ENCODE data around the gene DDA1.
A peak's percentile ranks its signal among the peaks of the same experiment; 100 is the strongest.
"Not testable (repeated sequence)": the region's sequence is repeated elsewhere in the genome, so short reads cannot be mapped to it uniquely, and the experiment has no call there.

The DDA1 gene

GRCh38 chr19:17348700-17349099 is 39.3 kb downstream of the DDA1 start:
- peak; percentile 12 for DNase-seq

DNA sequence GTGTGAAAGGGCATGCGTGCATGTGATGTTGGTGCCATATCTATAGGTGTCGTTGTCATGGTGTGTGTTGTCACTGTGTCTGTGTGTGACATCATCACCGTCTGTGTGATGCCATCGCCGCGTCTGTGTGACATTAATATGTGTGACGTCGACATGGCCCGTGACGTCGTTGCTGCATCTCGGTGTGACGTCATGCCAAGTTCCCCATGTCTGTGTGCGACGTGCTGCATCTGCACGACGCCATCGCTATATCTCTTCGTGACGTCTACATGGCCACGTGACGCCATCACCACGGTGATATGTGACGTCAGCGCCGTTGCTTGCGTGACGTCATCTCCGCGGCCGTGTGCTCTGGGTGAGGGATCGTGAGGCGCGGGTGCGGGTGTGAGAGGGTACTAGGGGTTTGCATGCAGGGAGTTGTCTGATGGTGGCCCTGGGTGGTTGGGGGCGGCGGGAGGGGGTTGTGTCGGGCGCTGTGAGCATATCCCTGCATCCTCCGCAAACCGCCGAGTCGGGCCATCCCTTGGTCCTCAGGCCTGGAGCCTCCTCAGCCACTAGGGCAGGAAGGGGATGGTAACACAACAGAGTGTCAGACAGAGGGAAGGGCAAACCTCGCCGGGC is 42.6 kb downstream of the DDA1 start:
- DNase-seq: no peak

DNA sequence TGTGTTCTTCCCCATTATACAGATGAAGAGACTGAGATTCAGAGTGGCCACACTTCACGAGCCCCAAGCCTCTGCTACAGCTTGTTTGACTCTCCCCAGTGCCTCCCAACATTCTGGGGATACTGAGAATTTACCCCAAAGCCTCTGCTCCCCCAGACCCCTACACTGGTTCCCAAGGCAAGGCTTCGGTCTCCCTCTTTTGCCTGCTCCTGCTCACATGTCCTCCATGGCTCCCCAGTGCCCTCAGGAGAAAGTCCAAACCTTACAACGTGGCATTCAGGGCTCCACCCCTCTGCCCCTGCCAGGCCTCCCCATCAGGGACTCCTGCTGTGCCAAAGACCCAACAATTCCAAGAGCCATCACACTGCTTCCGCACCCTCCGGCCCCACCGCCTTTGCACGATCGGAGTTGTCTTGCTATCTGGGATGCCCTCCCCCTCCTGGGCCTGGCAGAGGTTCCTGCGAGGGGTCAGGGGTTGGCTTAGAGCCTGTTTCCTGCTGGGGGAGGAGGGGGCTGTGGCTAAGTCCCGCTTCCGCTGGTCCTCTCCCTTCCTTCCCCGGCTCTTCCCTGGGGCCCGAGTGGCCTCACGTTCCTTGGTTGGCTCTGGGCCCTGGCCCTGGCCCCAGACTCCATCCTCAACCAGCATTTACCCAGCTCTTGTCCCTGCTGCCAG is 43.4 kb downstream of the DDA1 start:
- no peak for DNase-seq

GRCh38 chr19:17353386-17353785 is 44.0 kb downstream of the DDA1 start:
- DNase-seq: no peak

- DNase-seq: no peak
Measured at GRCh38 chr19:17357078-17357666, 47.8 kb downstream of the DDA1 start.

DNA sequence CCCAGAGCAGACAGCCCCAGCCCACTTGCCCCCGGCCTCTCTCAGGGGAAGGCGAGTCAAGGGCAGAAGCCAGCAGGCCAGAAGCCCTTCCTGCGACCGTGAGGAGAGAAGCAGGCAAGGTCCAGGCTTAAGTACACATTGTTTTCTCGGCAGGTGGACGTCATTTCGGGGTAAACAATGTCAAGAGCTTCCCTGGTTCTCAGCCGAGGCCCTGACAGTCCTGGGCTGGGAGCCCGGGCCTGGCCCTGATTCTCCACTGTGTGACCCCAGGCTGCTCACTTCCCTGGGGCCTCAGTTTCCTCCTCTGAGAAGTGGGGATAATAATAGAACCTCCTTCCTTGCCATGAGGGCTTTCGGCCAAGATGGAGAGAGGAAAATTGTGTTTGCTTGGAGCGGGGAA is 48.4 kb downstream of the DDA1 start:
- DNase-seq: no peak

- no peak for DNase-seq
Measured at GRCh38 chr19:17358395-17358794, 49.0 kb downstream of the DDA1 start.

DNA sequence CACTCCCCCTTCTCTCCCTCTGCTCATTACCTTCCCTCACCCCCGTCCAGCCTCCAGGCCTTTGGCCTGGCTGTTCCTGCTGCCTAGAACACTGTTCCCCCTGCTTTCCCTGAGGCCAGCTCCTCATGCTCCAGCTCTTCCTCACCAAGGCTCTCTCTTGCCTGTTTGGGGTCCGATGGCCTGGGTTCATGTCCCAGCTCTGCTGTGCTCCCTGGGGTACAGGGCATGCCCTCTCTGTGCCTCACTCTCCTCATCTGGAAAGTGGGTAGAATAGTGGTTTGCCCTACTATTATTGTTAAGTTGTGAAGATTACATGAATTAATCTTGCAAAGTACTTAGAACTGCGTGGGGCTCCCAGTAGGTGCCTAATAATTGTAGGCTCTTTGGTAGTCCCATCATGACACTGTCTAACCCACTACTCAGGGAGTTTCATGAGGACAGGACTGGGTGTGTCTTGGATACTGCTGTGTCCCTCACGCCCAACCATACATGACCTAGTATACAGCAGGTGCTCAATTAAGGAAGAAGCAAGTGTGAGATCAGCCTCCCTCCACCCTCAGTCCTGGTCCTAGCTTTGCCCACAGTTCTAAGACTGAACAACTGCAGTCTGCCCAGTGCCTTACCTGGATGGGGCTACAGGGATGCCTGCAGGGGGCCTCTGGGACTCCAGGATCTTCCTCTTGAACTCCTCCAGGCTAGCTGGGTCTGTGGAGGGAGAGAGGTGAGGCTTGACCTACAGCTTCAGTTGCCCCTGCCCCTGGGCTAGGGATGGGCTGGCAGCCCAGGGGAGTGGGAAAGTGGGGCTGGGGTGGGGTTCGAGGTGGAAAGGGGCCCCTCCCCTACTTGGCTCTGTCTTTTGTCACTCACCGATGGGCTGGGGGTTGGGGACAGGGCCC is 50.8 kb downstream of the DDA1 start:
- DNase-seq: no peak

DNA sequence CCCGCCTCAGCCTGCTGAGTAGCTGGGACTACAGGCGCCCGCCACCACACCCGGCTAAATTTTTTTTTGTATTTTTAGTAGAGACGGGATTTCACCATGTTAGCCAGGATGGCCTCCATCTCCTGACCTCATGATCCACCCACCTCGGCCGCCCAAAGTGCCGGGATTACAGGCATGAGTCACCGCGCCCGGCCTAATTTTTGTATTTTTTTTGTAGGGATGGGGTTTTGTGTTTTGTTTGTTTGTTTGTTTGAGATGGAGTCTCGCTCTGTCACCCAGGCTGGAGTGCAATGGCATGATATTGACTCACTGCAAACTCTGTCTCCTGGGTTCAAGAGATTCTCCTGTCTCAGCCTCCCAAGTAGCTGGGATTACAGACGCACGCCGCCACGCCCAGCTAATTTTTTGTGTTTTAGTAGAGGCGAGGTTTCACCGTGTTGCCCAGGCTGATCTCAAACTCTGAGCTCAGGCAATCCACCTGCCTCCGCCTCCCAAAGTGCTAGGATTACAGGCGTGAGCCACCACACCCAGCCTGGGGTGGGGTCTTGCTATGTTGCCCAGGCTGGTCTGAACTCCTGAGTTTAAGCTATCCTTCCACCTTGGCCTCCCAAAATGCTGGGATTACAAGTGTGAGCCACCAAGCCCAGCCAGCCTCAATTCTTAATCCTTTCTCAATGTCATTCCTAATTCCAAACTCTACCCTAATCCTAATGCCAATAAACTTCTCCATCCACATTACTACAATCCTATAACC is 54.7 kb downstream of the DDA1 start:
- DNase-seq: not testable (repeated sequence)

DNA sequence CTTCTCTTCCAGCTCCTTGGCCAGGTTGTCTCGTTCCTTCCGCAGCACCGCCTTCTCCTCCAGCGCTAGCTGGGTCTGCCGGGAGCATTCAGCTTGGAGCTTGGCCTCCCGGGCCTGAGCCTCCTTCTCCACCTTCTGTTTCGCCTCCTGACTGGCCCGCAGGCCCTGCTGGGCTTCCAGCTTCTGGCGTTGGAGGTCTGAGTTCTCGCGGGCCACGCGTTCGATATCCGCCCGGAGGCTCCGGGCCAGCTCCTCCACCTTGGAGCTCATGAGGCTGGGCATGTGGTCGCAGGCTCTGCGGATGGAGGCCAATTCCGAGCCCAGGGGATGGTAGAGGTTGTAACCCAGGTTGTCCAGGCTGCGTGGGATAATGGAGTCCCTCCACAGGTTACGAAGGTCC is 56.0 kb downstream of the DDA1 start:
- DNase-seq: no peak

DNA sequence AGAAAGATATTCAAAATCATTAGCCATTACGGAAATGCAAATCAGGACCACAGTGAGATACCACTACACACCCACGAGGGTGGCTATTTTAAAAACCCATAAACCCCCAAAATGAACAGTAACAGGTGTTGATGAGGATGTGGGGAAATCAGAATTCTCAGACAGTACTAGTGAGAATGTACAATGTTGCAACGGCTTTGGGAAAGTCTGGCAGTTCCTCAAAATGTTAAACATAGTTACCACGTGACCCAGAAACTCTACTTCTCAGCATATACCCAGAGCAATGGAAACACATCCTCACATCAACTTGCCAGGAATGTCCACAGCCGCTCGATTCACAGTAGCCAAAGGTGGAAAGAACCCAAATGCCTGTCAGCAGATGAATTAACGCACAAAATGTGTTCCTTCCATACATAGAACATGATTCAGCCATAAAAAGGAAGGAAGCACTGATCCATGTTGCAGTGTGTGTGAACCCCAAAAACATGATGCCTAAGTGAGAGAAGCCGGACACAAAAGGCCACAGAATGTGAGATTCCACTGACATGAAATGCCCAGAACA is 60.7 kb downstream of the DDA1 start:
- no peak for DNase-seq

All from GOT3 (cell line).